ENCODE results near the gene STK32C.

DNA sequence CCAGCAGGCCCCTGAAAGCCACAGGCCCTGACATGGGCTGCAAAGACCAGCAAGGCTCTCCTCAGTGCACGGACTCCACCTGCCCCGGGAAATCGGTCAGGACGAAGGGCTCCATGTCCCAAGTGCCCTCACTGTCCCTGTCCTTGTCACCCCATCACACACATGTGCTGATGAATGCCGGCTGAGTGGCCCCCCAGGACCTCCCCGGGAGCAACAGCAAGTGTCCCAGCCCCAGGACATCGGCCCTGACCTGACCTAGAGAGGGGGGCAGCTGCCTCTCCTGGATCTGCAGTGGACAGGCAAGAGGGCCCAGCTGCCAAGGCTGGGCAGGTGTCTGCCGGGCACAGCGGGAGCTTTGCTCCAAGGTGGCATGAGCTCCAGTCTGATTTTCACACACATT lies 49.8 kb downstream of the STK32C start:
- TF ChIP-seq, protein P1, sequence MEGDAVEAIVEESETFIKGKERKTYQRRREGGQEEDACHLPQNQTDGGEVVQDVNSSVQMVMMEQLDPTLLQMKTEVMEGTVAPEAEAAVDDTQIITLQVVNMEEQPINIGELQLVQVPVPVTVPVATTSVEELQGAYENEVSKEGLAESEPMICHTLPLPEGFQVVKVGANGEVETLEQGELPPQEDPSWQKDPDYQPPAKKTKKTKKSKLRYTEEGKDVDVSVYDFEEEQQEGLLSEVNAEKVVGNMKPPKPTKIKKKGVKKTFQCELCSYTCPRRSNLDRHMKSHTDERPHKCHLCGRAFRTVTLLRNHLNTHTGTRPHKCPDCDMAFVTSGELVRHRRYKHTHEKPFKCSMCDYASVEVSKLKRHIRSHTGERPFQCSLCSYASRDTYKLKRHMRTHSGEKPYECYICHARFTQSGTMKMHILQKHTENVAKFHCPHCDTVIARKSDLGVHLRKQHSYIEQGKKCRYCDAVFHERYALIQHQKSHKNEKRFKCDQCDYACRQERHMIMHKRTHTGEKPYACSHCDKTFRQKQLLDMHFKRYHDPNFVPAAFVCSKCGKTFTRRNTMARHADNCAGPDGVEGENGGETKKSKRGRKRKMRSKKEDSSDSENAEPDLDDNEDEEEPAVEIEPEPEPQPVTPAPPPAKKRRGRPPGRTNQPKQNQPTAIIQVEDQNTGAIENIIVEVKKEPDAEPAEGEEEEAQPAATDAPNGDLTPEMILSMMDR (IDR thresholded peaks at IDR 0.05): no peak
- TF ChIP-seq ZFX (IDR thresholded peaks at IDR 0.05; ENCODE audit: borderline replicate concordance): no peak

Data from 22Rv1 (cell line).